IMR-90 (cell line): Measurements from ENCODE around the gene NUTM1.
A peak's percentile ranks its signal among the peaks of the same experiment; 100 is the strongest.

Experiments
- BHLHE40 ChIP-seq: fragments of 150-350 bp; IDR thresholded peaks from 2 replicates; pipeline ENCODE4 v1.6.1; 2016; ENCODE audit warnings: mild to moderate bottlenecking, low read depth, low read length
- CTCF ChIP-seq: conservative IDR thresholded peaks from 2 replicates; pipeline ENCODE4 v1.5.1; 2012; ENCODE audit warnings: mild to moderate bottlenecking, low read depth, low read length, improper control_type of control experiment
- FOS ChIP-seq: fragments of 150-350 bp; IDR thresholded peaks from 2 replicates; pipeline ENCODE4 v1.6.1; 2016; ENCODE audit warnings: low read depth, low read length
- MAFK ChIP-seq: IDR thresholded peaks from 2 replicates; pipeline ENCODE4 v1.6.1; 2012; ENCODE audit warnings: low read depth, low read length, improper control_type of control experiment
- MAZ ChIP-seq: IDR thresholded peaks from 2 replicates; pipeline ENCODE4 v1.6.1; 2012; ENCODE audit warnings: low read depth, mild to moderate bottlenecking, low read length, improper control_type of control experiment, moderate library complexity, borderline replicate concordance
- POLR2A ChIP-seq: IDR thresholded peaks from 2 replicates; pipeline ENCODE4 v1.6.1; 2012; ENCODE audit warnings: mild to moderate bottlenecking, low read depth, low read length
- RAD21 ChIP-seq: IDR thresholded peaks from 2 replicates; pipeline ENCODE4 v1.6.1; 2012; ENCODE audit warnings: low read length, improper control_type of control experiment
- SMC3 ChIP-seq: fragments of 150-350 bp; IDR thresholded peaks from 2 replicates; pipeline ENCODE4 v1.6.1; 2016; ENCODE audit warnings: low read depth, mild to moderate bottlenecking, antibody characterized with exemption, low read length, moderate library complexity

DNA sequence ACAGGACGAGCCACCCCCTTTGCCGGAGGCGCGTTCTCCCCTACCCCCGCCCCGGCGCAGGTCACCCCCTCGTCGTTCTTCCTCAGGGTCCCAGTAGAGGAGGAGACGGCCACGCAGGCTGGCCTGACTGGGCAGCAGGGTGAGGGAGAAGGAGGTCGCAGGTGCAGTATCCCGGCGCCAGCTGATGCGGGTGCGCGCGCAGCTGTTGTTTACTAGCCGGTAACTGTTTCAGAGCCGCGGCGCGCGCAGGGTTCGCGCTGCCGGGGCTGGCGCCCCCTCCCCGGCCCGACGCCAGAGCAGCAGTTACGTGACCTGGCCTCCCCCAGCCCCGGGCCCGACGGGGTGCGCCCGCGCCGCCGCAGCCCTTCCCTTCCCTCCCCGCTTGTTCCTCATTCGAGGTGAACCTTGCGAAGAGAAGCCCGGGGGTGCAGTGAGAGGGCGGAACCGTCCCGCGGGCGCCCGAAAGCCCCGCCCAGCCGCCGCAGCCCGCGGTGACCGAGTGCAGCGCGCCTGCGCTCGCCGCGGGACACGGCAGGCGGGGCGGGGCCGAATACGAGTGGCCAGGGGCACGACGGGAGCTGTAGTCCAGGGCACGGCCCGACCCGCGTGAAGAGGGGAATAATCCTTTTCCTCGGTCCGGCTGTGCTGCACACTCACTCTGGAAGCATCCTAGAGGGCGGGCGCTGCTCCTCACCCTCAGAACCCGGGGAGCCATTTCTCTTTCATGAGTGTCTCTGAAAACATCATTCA lies 5.4 kb upstream of the NUTM1 start, which contains the start of gene SLC12A6:
- TF ChIP-seq POLR2A: no peak; the same call in 1 of the 2 replicates
- TF ChIP-seq CTCF: no peak
- TF ChIP-seq RAD21: 0 out of 2 replicates have a peak, but pooled peaks have one; percentile 13
- TF ChIP-seq MAZ: peak; percentile 84
- TF ChIP-seq BHLHE40: no peak
- no peak for TF ChIP-seq SMC3
- TF ChIP-seq FOS: peak; percentile 21; the same call in 1 of the 2 replicates
- no peak for TF ChIP-seq MAFK
